ENCODE data around the gene RORC.

The RORC gene

GRCh38 chr1:151828921-151829320, 2.7 kb downstream of the RORC start:
- in situ Hi-C loops (cut with MboI; ENCODE audit: low sequenced_read_pairs) = loop anchor here (10.0 kb wide), 1 partner anchor 56 kb away; no protein-coding TSS in a partner anchor

- in situ Hi-C loops (cut with MboI; ENCODE audit: low sequenced_read_pairs) = loop anchor here (10.0 kb wide), 1 partner anchor 57 kb away; no protein-coding TSS in a partner anchor
Observed at GRCh38 chr1:151827853-151828252, 3.7 kb downstream of the RORC start.

GRCh38 chr1:151825751-151826660, 5.6 kb downstream of the RORC start:
- in situ Hi-C loops (cut with MboI; ENCODE audit: low sequenced_read_pairs) = loop anchor here (10.0 kb wide), 1 partner anchor 59 kb away; no protein-coding TSS in a partner anchor

- in situ Hi-C loops (cut with MboI; ENCODE audit: low sequenced_read_pairs) = loop anchor here (10.0 kb wide), 1 partner anchor 60 kb away; no protein-coding TSS in a partner anchor
Observed at GRCh38 chr1:151825204-151825603, 6.4 kb downstream of the RORC start.

- in situ Hi-C loops (cut with MboI; ENCODE audit: low sequenced_read_pairs) = loop anchor here (10.0 kb wide), 1 partner anchor 62 kb away; no protein-coding TSS in a partner anchor
Observed at GRCh38 chr1:151823175-151823574, 8.4 kb downstream of the RORC start.

- in situ Hi-C loops (cut with MboI; ENCODE audit: low sequenced_read_pairs) = loop anchor here (10.0 kb wide), 1 partner anchor 62 kb away; no protein-coding TSS in a partner anchor
Observed at GRCh38 chr1:151822404-151822803, 9.2 kb downstream of the RORC start.

- in situ Hi-C loops (cut with MboI; ENCODE audit: low sequenced_read_pairs) = loop anchor here (10.0 kb wide), 1 partner anchor 64 kb away; no protein-coding TSS in a partner anchor
Observed at GRCh38 chr1:151820940-151821339, 10.7 kb downstream of the RORC start.

- in situ Hi-C loops (cut with MboI; ENCODE audit: low sequenced_read_pairs) = loop anchor here (10.0 kb wide), 1 partner anchor 65 kb away; no protein-coding TSS in a partner anchor
Observed at GRCh38 chr1:151819976-151820623, 11.5 kb downstream of the RORC start.

GRCh38 chr1:151819227-151819835, 12.3 kb downstream of the RORC start:
- in situ Hi-C loops (cut with MboI; ENCODE audit: low sequenced_read_pairs) = no loop called here

GRCh38 chr1:151817353-151817730, 14.3 kb downstream of the RORC start:
- in situ Hi-C loops (cut with MboI; ENCODE audit: low sequenced_read_pairs) = no loop called here

- in situ Hi-C loops (cut with MboI; ENCODE audit: low sequenced_read_pairs) = no loop called here
Observed at GRCh38 chr1:151816548-151817352, 14.9 kb downstream of the RORC start.

- in situ Hi-C loops (cut with MboI; ENCODE audit: low sequenced_read_pairs) = no loop called here
Observed at GRCh38 chr1:151815716-151816327, 15.8 kb downstream of the RORC start.

GRCh38 chr1:151814971-151815545, 16.5 kb downstream of the RORC start:
- in situ Hi-C loops (cut with MboI; ENCODE audit: low sequenced_read_pairs) = no loop called here

GRCh38 chr1:151814426-151814825, 17.2 kb downstream of the RORC start:
- in situ Hi-C loops (cut with MboI; ENCODE audit: low sequenced_read_pairs) = no loop called here

- in situ Hi-C loops (cut with MboI; ENCODE audit: low sequenced_read_pairs) = no loop called here
Observed at GRCh38 chr1:151813271-151813977, 18.2 kb downstream of the RORC start.

- in situ Hi-C loops (cut with MboI; ENCODE audit: low sequenced_read_pairs) = no loop called here
Observed at GRCh38 chr1:151811181-151811580, 20.4 kb downstream of the RORC start.

- in situ Hi-C loops (cut with MboI; ENCODE audit: low sequenced_read_pairs) = no loop called here
Observed at GRCh38 chr1:151809985-151810556, 21.5 kb downstream of the RORC start.

- in situ Hi-C loops (cut with MboI; ENCODE audit: low sequenced_read_pairs) = no loop called here
Observed at GRCh38 chr1:151809290-151809984, 22.2 kb downstream of the RORC start.
